Liver (tissue), 9 donors: ENCODE data around the gene CDH13. TPM values are rescaled to one million over a fixed set of nuclear protein-coding genes. Genes with fewer than 3 reads are reported as not detected.

Experiments
- DNase-seq: peaks from one replicate; pipeline ENCODE4 v3.0.0-alpha.2; 2017; ENCODE audit warnings: low spot score
- H3K27ac ChIP-seq, 2 donors: one replicate each; pipeline ENCODE4 v1.7.0; 2013; ENCODE audit warnings: inconsistent platforms in 2 of 2, low read length in 2 of 2, control low read depth in 1 of 2, low read depth in 1 of 2, mild to moderate bottlenecking in 1 of 2
- H3K27me3 ChIP-seq, 4 donors: one replicate each; pipeline versions ENCODE4 v1.6.1 to v1.7.0; 2013; ENCODE audit warnings: low read length in 3 of 4, inconsistent platforms in 1 of 4, mild to moderate bottlenecking in 1 of 4, moderate library complexity in 1 of 4; ENCODE audit not compliant: control insufficient read depth in 4 of 4, insufficient read depth in 4 of 4
- H3K36me3 ChIP-seq, 4 donors: one replicate each; pipeline versions ENCODE4 v1.6.1 to v1.7.0; 2013; ENCODE audit warnings: low read length in 3 of 4, mild to moderate bottlenecking in 3 of 4, low read depth in 1 of 4, moderate library complexity in 1 of 4; ENCODE audit not compliant: control insufficient read depth in 4 of 4, insufficient read depth in 3 of 4
- H3K4me1 ChIP-seq, 4 donors: one replicate each; pipeline versions ENCODE4 v1.6.1 to v1.7.0; 2013; ENCODE audit warnings: low read length in 3 of 4, mild to moderate bottlenecking in 3 of 4, moderate library complexity in 1 of 4; ENCODE audit not compliant: control insufficient read depth in 4 of 4, insufficient read depth in 4 of 4
- H3K4me3 ChIP-seq, 3 donors: one replicate each; pipeline versions ENCODE4 v1.6.1 to v1.7.0; 2013; ENCODE audit warnings: low read length in 3 of 3, control low read depth in 1 of 3, low read depth in 1 of 3, mild to moderate bottlenecking in 1 of 3
- H3K9ac ChIP-seq, 2 donors: one replicate each; pipeline ENCODE4 v1.7.0; 2013; ENCODE audit warnings: low read length in 2 of 2, mild to moderate bottlenecking in 2 of 2, moderate library complexity in 2 of 2, control low read depth in 1 of 2, low read depth in 1 of 2
- H3K9me3 ChIP-seq, 4 donors: one replicate each; pipeline versions ENCODE4 v1.6.1 to v1.7.0; 2013; ENCODE audit warnings: low read length in 3 of 4; ENCODE audit not compliant: control insufficient read depth in 4 of 4
- ATF3 ChIP-seq: IDR thresholded peaks from 2 replicates; pipeline ENCODE4 v1.6.1; 2016; ENCODE audit warnings: antibody characterized with exemption
- CTCF ChIP-seq: fragments of 150-350 bp; IDR thresholded peaks from 2 replicates; pipeline ENCODE4 v1.5.1; 2017; ENCODE audit warnings: improper control_type of control experiment, low read depth, low read length; ENCODE audit not compliant: missing input control
- EGR1 ChIP-seq, 2 donors: IDR thresholded peaks; 2 replicates each; pipeline ENCODE4 v1.6.1; 2016 to 2018; ENCODE audit warnings: antibody characterized with exemption in 2 of 2, low read depth in 2 of 2
- FOXA1 ChIP-seq: IDR thresholded peaks from 2 replicates; pipeline ENCODE4 v1.6.1; 2016; ENCODE audit warnings: antibody characterized with exemption
- FOXA2 ChIP-seq: IDR thresholded peaks from 2 replicates; pipeline ENCODE4 v1.6.1; 2016; ENCODE audit warnings: antibody characterized with exemption
- GABPA ChIP-seq, 2 donors: IDR thresholded peaks in 1 of 2; conservative IDR thresholded peaks in 1 of 2; 2 replicates each; pipeline ENCODE4 v1.6.1; 2016; ENCODE audit warnings: antibody characterized with exemption in 2 of 2, mild to moderate bottlenecking in 1 of 2, moderate library complexity in 1 of 2
- HNF4A ChIP-seq, 2 donors: conservative IDR thresholded peaks; 2 replicates each; pipeline ENCODE4 v1.6.1; 2016; ENCODE audit warnings: antibody characterized with exemption in 2 of 2, mild to moderate bottlenecking in 2 of 2
- HNF4G ChIP-seq: IDR thresholded peaks from 2 replicates; pipeline ENCODE4 v1.6.1; 2016; ENCODE audit warnings: antibody characterized with exemption
- JUND ChIP-seq, 2 donors: IDR thresholded peaks; 2 replicates each; pipeline ENCODE4 v1.6.1; 2016; ENCODE audit warnings: antibody characterized with exemption in 2 of 2
- MAX ChIP-seq: IDR thresholded peaks from 2 replicates; pipeline ENCODE4 v1.6.1; 2016; ENCODE audit warnings: antibody characterized with exemption
- NR2F2 ChIP-seq: IDR thresholded peaks from 2 replicates; pipeline ENCODE4 v1.6.1; 2016; ENCODE audit warnings: antibody characterized with exemption
- RAD21 ChIP-seq, 2 donors: IDR thresholded peaks; 2 replicates each; pipeline ENCODE4 v1.6.1; 2016; ENCODE audit warnings: antibody characterized with exemption in 2 of 2, mild to moderate bottlenecking in 2 of 2
- REST ChIP-seq: IDR thresholded peaks from 2 replicates; pipeline ENCODE4 v1.6.1; 2016; ENCODE audit warnings: antibody characterized with exemption, mild to moderate bottlenecking
- RXRA ChIP-seq, 2 donors: IDR thresholded peaks; 2 replicates each; pipeline ENCODE4 v1.6.1; 2017 to 2018; ENCODE audit warnings: antibody characterized with exemption in 2 of 2, mild to moderate bottlenecking in 1 of 2
- SP1 ChIP-seq: IDR thresholded peaks from 2 replicates; pipeline ENCODE4 v1.6.1; 2018; ENCODE audit warnings: antibody characterized with exemption, mild to moderate bottlenecking
- TAF1 ChIP-seq: conservative IDR thresholded peaks from 2 replicates; pipeline ENCODE4 v1.6.1; 2016; ENCODE audit warnings: antibody characterized with exemption, mild to moderate bottlenecking
- YY1 ChIP-seq: IDR thresholded peaks from 2 replicates; pipeline ENCODE4 v1.6.1; 2016; ENCODE audit warnings: antibody characterized with exemption, mild to moderate bottlenecking
- ZBTB33 ChIP-seq: IDR thresholded peaks from 2 replicates; pipeline ENCODE4 v1.6.1; 2016; ENCODE audit warnings: antibody characterized with exemption
- WGBS: extraction: QIAGEN DNeasy Blood & Tissue Kit; methylation state at CpG from one replicate; pipeline ENCODE4 v1.1.7; 2013; 5-methylcytosine and 5-hydroxymethylcytosine counted together
- polyA plus RNA-seq, 2 donors: library from polyadenylated mRNA; stranded (reverse) in 1 of 2; unstranded in 1 of 2; fragments of 200-250 nt in 1 of 2; fragments of >200 nt in 1 of 2; fragmentation: Nextera tagmentation in 1 of 2; extraction: Ambion mirVana in 1 of 2; gene quantifications; one replicate each; pipeline versions ENCODE4 v1.2.1 to v1.2.3, GENCODE V29; 2013 to 2015
- total RNA-seq, 2 donors: library from RNA; depleted of rRNA; stranded (reverse); fragments of >200 nt; gene quantifications; one replicate each; pipeline ENCODE4 v1.2.3, GENCODE V29; 2014
- donor health status: healthy.
- donor health status: healthy.
- donor health status: healthy.
- donor health status: healthy.
- donor health status: healthy.

The CDH13 gene
- total and polyA plus RNA-seq, 4 donors: 0.21 to 1.5 (median 0.58) TPM

DNA sequence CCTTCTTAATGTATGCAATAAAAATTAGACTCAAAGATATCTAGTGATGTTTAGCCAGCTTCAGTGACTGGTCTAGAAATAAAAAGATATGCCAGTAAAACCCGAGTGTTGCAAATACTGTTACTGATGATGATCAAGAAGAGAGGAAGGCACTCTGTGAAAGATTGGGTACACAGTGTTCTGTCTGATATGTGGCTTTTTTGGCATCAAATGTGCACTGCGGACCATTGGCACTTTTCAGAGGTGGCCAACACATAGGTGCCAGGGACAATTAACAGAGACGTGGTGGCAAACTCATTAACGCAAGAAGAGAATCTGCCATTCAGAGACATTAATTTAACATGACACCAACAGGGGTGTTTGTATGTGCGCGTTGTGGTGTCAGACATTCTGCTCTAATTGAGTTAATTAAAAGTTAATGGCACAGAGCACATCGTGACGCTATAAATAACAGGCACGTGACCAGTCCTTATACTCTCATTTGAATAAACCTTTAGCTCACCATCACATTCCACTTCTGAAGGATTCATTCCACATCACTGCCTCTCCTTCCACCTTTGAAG, 631.7 kb downstream of the CDH13 start:
- no peak for DNase-seq
- Histone ChIP-seq H3K9me3 (no peaks in the 10 kb centered on the region), H3K36me3 (no peaks in the 10 kb centered on the region), H3K4me3 (no peak overlapping the region), H3K27ac (no peak overlapping the region), H3K9ac (no peak overlapping the region), H3K4me1 (no peaks in the 10 kb centered on the region), H3K27me3 (no peaks in the 10 kb centered on the region)
- WGBS: 86% methylated on average over 9 of the region's 9 CpGs
- TF ChIP-seq TAF1: no peak
- TF ChIP-seq SP1: no peak
- TF ChIP-seq RAD21 (IDR thresholded peaks at IDR 0.05): no peak
- TF ChIP-seq HNF4G: no peak
- TF ChIP-seq HNF4A (conservative IDR thresholded peaks at IDR 0.05): no peak
- TF ChIP-seq NR2F2: no peak
- TF ChIP-seq CTCF: no peak
- no peak for TF ChIP-seq FOXA1
- TF ChIP-seq ATF3: no peak
- no peak for TF ChIP-seq FOXA2
- no peak for TF ChIP-seq REST
- TF ChIP-seq RXRA (IDR thresholded peaks at IDR 0.05): no peak
- no peak for TF ChIP-seq ZBTB33
- no peak for TF ChIP-seq MAX
- no peak for TF ChIP-seq EGR1 (IDR thresholded peaks at IDR 0.05; ENCODE audit: low read depth in 2 of 2)
- TF ChIP-seq JUND (IDR thresholded peaks at IDR 0.05): no peak
- TF ChIP-seq YY1: no peak
- no peak for TF ChIP-seq GABPA (IDR thresholded peaks at IDR 0.05 in 1 of 2, conservative IDR thresholded peaks at IDR 0.05 in 1 of 2)
